HG02798 (cell line): ENCODE data around the gene ABCC1.
"Not testable (repeated sequence)": the region's sequence is repeated elsewhere in the genome, so short reads cannot be mapped to it uniquely, and the experiment has no call there.

Experiments used
- ATAC-seq: cut with Tn5 transposase; IDR thresholded peaks from one replicate; pipeline ENCODE4 v1.9.1; 2021; ENCODE audit warnings: mild to moderate bottlenecking; ENCODE audit not compliant: unreplicated experiment, poor library complexity

ABCC1 gene

DNA sequence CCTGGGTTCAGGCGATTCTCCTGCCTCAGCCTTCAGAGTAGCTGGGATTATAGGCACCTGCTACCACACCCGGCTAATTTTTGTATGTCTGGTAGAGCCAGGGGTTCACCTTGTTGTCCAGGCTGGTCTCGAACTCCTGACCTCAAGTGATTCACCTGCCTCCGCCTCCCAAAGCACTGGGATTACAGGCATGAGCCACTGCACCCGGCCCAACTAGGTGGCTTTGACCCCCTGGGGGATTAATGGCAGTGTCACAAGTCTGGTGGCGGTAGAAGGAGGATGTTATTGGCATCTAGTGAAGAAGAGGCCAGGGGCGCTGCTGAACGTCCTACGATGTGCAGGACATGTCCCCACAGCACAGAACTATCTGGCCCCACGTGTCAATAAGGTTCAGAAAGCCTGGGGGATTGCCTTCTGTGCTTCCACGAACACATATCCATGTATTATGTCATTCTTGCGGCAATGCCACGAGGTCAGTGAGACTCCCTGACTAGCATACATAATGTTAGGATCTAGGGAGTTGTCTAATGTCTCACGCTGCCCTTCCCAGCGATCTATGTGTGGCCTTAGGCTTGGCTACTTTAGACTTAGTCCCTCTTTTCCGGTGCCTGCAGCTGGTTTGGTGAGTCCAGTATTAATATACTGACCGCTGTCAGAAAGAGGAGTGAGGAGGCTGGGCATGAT is 198.0 kb downstream of the ABCC1 start:
- no peak for ATAC-seq

DNA sequence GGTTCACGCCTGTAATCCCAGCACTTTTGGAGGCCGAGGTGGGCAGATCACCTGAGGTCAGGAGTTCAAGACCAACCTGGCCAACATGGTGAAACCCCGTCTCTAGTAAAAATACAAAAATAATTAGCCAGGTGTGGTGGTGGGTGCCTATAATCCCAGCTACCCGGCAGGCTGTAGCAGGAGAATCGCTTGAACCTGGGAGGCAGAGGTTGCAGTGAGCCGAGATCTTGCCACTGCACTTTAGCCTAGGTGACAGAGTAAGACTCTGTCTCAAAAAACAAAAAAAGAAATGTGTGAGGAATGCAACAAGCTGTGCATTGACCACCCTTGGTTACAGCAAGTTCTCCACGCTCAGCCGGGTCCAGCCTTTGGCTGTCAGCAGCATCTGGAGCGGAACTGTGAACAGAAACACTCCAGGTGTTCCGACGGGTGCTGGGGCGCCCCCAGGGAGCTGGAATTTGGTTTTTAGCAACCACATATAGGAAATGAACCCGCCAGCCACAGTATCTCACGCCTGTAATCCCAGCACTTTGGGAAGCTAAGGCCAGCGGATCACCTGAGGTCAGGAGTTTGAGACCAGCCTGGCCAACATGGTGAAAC is 198.7 kb downstream of the ABCC1 start:
- ATAC-seq, result not testable (repeated sequence)

DNA sequence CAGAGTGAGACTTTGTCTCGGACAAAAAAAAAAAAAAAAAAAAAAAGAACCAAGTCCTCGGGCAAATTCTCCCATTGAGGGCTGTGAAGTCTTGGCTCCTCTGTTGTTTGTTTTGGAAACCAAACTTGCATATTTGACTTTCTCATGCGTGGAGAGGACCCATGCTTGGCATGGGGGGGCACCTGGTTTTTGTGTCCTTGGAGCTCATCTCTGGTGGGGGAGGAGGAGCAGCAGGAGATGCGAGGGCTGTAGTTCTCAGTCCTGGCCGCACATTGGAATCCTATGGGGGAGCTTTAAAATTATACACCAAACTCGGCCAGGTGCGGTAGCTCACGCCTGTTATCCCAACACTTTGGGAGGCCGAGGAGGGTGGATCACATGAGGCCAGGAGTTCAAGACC is 199.3 kb downstream of the ABCC1 start:
- no peak for ATAC-seq

DNA sequence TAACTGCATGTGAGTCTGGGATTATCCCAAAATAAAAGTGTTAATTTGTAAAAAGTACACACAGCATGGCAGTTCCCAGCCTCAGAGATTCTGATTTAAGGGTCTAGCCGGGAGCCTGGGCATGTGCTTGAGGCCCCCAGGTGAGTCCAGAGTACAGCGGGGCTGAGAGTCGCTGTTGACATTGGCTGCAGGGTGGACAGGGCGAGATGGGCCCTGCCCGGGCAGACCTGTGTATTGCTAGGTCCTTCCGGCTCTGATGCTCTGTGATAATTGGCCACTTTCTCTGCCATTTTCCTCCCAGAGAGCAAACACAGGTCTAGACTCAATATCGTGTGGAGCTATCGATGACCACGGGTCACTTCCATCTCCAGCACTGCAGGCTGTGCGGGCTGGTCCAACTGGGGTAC is 200.3 kb downstream of the ABCC1 start:
- no peak for ATAC-seq

DNA sequence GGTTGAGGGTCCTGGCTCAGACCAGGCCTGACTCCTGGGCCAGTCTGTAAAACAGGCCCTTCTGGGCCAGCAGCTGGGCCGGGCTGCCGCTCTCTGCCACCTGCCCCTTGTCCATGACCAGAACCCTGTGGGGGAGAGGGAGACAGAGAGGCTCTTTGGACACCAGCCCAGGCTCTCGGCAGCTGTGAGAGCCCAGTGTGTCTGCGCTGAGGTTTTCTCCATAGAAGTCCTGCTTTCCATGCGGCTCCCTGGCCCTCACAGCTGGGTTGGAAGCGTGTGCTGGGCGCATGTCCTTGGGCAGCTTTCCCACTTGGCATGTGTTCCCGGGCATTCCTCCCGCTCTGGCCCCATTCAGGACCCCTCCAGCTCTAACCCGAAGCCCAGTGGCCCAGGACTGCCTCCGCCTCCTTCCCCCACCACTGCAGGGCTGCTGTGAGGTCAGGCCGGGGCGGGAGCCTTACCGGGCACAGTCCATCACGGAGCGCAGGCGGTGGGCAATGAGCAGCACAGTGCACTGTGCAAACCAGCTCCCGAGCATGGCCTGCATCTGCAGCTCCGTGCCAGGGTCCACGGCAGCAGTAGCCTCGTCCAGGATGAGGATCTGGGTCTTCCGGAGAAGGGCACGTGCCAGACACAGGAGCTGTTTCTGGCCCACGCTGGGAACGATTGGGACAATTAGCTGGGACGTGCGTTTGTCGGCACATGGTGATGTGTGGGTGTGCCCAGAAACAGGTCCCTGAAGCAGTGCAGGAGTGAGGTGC is 200.9 kb downstream of the ABCC1 start:
- ATAC-seq, result no peak

DNA sequence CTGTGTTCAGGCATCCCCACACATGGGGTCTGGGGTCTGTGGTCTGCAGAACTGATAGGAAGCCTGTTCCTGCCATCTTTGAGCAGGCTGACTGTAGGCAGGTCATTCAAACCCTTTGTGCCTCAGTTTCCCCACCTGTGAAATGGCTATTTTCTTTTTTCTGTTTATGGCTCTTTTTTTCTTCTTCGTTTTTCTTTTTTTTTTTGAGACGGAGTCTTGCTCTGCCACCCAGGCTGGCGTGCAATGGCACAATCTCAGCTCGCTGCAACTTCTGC is 201.4 kb downstream of the ABCC1 start:
- ATAC-seq, result no peak

DNA sequence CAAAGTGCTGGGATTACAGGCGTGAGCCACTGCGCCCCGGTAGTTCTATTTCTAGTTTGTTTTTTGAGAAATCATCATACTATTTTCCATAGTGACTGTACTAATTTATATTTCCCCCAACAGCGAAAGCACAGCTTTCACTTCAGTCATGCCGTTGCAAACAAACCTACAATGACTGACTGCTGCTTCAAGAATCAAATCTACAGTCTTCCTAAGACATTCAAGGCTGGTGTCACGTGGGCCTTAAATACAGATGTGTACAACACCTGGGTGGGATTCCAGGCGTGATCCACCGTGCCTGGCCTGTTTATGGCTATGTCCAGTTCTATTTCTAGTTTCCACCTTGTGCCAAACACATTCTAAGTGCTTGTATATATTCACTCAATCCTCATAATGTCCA is 201.9 kb downstream of the ABCC1 start:
- ATAC-seq, result no peak

DNA sequence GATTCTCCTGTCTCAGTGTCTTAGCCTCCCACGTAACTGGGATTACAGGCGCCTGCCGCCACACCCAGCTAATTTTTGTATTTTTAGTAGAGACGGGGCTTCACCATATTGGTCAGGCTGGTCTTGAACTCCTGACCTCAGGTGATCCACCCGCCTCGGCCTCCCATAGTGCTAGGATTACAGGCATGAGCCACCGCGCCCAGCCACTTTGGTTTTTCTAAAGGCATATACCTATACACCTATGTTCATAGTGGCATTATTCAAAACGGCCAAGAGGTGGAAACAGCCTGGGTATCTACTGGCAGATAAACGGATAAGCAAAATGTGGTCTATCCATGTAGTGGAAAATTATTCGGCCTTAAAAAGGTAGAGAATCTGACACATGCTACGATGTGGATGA is 203.6 kb downstream of the ABCC1 start:
- not testable (repeated sequence) for ATAC-seq

DNA sequence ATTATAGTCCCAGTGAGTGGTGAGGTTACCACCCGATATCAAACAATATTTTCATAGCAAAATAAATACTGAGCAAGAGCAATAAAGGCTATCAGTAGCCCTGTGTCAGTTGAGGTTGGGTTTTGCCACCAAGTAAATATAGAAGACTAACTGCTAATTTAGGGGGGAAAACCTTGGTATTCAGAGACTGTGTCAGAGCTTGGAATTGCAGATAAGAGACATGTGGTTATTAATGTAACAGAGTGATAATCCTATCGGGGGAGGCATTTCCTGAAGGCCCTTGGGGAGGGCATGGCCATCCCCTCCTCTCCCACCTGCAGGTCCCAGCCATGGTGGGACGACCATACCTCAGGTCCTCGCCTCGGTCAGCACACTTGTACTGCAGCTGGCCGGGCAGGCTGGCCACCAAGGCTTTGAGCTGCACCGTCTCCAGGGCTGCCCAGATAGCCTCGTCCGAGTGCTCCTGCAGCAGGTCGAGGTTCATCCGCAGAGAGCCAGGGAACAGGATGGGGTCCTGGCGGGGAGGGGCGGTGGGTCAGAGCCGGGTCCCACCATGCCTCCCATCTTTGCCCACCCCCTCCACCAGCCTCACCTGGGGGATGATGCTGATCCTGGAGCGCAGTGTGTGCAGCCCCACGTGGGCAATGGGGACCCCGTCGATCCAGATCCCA is 205.0 kb downstream of the ABCC1 start:
- no peak for ATAC-seq

DNA sequence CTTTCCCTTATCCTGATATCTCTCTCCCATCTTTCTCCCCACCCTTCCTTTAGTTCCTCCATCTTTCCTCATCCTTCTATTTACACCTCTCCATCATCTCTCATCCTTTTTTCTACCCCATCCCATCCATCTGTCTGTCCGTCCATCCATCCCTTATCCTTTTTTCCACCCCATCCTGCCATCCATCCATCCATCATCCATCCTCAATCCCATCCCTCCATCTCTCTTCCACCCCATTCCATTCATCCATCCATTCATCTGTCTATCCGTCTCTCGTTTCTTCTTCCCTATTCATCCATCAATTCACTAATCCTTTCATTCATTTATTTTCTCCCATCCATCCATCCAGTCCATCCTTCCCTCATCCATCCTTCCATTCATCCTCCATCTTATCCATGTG is 205.8 kb downstream of the ABCC1 start:
- no peak for ATAC-seq

DNA sequence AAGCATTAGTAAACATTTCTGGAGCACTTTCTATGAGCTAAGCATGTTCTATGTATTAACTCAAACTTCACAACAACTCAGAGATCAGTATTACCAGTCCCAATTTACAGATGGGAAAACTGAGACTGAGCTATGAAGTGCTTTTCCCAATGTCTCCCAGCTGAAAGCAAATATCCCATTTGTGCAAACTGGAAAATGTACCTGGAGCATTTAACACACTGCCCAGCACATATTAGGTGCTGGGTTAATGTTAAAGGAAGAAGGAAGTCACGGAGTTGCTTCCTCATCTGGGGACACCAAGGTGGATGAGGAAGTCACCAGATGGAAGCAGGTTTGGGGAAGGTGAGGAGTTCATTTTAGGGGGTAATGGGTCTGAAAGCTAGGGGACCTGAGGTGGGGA is 207.8 kb downstream of the ABCC1 start:
- ATAC-seq, result no peak

DNA sequence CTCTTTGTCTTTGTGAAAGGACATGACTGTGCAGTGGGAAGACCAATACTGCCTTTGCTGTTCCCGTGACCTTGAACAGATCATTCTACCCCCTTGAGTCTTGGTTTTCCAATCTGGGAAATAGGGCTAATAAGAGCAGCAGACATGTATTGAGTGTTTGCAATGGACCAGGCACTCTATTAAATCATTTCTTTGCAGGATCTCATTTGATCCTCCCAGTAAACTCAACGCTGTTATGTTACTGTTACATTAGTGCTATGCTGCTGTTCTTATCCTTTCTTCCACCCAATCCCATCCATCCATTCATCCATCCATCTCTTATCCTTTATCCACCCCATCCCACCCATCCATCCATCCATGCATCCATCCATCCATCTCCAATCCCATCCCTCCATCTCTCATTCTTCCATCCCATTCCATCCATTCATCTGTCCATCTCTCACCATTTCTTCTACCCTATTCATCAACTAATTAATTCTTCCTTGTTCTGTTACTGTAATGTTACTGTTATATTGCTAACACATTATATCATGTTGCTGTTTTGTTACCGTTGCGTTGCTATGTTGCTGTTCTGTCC is 208.8 kb downstream of the ABCC1 start:
- no peak for ATAC-seq

DNA sequence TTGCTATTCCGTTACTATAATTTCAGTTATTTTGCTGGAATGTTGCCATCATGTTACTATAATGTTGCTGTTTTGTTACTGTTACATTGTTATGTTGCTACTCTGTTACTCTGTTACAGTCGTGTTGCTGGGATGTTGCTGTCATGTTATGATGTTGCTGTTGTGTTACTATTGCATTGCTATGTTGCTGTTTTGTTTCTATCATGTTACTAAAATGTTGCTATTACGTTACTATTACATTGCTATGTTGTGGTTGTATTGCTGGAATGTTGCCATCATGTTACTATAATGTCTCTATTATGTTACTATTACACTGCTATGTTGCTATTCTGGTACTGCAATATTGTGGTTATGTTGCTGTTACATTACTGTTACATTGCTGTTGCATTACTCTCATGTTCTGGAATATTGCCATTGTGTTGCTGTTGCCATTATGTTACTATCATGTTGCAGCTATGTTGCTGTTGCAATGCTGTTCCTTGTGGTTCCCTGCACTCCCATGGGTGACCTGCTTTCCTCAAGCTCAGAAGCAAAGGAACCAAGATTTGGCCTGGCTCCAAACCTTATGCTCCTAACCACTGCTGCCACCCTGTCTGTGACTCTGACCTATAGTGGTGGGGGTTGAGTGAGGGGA is 209.4 kb downstream of the ABCC1 start:
- no peak for ATAC-seq

DNA sequence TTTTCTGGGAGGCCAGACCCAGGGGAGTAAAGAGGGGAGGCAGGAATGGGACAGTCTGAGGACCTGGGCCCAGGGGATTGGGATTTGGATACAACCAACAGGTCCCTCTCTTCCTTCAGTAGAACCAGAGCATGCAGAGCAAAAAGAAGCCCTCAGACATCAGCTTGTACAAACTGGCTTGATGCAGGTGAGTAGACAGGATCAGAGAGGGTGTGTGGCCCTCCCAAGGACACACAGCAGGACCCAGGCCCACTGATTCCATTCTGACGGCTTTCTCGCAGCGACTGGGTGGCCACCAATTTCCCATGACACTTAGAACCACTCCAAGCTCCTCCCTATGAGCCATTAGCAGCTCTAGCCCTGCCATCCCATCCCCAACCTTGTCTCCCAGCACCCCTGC is 210.2 kb downstream of the ABCC1 start:
- no peak for ATAC-seq

DNA sequence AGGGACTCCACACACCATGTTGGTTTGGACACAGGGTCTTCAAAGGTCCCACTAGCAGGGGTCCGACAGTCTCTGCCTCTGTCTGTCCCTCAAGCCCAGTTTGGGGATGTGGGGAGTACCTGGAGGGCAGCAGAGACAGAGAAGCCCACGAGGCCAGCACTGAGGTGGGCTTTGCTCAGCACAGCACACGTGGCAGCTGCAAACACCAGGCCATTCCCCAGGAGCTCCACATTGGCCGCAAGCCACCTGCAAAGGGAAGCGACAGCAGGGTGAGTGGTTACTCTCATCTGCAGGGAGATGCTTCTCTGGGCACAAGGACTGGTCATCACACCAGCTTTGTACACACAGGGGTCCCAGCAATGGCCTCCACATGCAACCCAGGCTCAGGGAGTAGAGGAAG is 211.9 kb downstream of the ABCC1 start:
- no peak for ATAC-seq

DNA sequence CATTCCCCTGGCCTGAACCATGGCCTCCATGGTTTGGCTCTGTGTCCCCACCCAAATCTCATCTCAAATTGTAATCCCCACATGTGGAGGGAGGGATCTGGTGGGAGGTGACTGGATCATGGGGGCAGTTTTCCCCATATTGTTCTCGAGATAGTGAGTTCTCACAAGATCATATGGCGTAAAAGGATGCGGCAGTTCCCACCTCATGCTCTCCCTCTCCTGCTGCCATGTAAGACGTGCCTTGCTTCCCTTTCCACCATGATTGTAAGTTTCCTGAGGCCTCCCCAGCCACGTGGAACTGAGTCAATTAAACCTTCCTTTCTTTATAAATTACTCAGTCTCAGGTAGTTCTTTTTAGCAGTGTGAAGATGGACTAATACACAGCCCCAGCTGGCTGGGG is 212.4 kb downstream of the ABCC1 start:
- not testable (repeated sequence) for ATAC-seq

DNA sequence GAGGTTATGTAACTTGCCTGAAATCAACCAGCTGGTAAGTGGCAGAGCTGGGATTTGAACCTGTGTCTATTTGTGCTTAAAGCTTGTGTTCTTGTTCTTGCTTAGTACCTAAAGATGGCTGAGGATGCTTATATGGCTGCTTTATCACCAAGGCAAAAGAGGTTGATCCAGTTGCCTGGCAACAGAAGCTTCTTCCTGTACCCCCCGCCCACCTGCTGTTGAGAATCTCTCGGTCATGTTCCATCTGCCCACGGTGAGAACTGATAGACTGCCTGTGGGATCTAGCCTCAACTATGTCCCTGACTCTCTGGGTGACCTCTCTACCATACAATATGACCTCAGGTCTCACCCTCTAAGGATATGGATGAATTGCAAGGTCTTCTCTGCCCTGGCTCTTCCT is 213.2 kb downstream of the ABCC1 start:
- ATAC-seq, result no peak

DNA sequence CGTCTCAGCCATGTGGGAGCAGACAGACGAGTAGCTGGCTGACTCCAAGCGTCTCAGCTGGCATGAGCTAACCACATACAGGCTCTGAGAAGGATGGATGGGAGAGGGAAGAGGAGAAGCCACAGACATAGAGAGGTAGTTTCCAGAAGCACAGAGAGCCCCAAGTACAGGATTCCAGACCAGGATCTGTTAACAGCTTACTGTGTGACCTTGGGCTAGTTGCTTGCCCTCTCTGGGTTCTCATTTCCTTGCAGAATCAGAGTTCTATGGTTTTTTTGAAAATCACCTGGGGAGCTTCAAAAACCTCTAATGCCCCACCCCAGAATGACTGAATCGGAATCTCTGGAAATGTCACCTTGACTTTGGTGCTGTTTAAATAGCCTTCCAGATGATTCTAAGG is 213.7 kb downstream of the ABCC1 start:
- no peak for ATAC-seq

DNA sequence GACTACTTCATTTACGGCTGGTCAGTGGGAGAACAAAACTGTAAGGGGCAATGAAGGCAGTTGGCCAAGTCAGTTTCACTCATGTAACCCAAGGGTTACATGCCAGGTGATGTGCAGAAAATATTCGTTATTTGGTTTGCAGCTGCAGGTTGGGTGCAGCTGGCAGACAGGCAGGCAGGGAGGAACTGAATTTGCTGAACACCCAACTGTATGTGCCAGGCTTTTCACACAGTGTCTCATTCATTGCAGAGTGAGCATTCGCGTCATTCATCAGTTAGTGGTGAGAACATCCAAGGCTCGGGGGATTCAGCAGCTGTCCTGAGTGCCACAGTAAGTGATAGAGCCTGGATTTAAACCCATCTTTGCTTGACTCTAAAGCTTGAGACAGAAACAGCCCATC is 214.2 kb downstream of the ABCC1 start:
- ATAC-seq, result no peak

DNA sequence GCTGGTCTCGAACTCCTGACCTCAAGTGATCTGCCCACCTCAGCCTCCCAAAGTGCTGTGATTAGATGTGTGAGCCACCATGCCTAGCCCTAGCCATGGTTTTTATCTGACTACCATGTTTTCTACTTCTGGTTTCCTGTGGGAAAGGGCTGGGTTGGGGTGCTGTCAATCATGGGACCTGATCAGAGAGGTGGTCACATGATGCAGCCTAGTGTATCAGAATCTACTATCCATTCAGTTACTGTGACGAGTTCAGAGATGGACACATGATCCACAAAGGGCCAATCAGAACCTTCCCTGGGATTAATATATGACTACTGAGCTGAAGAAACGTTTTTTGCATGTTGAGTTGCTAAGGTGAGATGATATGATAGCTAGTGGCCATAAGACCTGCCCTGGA is 214.8 kb downstream of the ABCC1 start:
- ATAC-seq, result no peak

DNA sequence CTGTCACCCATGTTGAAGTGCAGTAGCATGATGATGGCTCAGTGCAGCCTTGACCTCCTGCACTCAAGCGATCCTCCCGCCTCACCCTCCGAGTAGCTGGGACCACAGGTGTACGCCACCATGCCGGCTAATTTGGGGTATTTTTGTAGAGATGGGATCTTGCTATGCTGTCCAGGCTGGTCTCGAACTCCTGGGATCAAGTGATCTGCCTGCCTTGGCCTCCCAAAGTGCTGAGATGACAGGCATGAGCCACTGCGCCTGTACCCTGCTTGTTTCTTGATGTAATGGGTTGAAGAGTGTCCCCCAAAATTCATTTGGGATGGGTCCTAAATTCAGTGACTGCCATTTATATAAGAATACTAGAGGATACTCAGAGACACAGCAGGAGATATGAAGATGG is 216.7 kb downstream of the ABCC1 start:
- no peak for ATAC-seq
